NCI-H2196 (cell line): ENCODE data around the gene EYS.

ENCODE experiments used
- DNase-seq: peaks from one replicate; lab custom pipeline; 2025; ENCODE audit not compliant: unreplicated experiment; lab: John Stamatoyannopoulos, UW

EYS gene

DNA sequence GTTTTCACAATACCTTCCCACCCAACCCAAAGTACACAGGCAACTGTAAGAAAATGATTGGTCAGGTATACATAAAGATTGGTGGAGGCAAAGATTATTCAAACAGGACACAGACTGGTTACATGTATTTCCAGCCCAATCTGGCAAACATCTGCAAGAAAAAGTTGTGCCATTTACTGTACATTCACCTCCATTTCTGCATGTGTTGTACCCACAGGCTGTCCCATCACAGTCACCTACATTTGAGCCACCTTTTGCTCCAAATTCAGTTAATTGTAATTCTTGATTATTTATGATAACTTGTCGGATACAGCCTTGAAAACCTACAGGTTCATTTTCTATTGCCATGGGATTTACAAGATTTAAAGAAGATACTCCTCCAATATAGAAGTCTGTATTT lies 1985.8 kb downstream of the EYS start:
- no peak for DNase-seq

DNA sequence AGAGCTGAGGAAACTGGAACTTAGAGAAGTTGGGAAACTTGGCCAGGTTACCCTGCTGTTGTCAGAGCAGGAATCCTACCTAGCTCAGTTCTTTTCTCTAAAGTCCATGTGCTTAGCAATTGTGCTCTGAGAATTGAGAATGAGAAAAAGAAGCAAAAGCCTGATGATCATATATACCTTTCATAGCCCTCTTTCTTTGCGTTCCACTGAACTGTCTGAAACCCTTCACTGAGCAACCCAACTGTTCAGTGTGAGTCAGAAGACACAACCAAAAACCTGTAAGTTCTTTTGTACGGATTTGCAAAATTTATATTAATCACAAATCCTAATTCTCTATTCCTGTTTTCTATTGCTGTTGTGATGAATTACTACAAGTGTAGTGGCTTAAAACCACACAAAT lies 1990.9 kb downstream of the EYS start:
- DNase-seq = no peak

DNA sequence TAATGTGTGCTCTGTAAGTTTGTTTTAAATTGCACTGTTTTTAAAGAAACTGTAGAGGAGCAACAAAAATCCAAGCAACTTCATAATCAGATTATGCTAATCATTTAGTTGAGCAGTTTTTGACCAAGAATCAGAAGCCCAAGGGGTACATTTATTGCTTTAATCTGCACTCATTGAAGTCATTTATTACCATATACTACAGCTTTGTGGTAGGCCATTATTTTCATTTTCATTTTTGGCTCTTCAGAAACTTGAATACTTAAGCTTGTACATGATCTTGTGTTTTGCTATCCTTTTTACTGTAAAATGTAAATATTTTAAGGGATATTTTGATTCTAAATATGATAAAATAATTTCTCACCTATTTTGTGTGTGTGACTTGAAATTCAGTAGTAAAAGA lies 1992.9 kb downstream of the EYS start:
- no peak for DNase-seq

DNA sequence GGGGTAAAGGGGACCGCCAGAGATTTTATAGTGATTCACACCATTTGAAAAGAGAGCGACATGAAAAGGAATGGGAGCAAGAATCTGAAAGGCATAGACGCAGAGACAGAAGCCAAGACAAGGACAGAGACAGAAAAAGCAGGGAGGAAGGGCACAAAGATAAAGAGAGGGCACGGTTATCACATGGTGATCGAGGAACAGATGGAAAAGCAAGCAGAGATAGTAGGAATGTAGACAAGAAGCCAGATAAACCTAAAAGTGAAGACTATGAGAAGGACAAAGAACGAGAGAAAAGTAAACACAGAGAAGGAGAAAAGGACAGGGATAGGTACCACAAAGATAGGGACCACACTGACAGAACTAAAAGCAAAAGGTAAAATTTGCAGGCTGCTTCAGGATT lies 1993.7 kb downstream of the EYS start:
- DNase-seq = no peak

DNA sequence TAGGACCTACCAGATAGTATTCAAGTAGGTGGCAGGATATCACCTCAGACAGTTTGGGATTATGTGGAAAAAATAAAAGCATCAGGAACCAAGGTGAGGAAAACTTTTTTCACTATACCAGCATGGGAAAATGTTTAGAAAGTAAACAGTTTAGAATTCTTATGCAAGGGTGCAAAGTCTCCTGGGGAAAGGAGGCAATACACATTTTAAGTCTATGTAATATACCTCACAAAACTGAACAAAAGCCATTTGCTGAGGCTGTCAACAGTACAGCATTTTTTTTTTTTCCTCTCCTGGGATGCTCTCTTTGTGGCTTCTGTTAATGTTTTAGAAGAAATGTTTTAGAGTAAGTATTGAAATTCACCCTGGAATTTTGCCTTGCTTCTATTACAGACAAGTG lies 1997.9 kb downstream of the EYS start:
- no peak for DNase-seq

DNA sequence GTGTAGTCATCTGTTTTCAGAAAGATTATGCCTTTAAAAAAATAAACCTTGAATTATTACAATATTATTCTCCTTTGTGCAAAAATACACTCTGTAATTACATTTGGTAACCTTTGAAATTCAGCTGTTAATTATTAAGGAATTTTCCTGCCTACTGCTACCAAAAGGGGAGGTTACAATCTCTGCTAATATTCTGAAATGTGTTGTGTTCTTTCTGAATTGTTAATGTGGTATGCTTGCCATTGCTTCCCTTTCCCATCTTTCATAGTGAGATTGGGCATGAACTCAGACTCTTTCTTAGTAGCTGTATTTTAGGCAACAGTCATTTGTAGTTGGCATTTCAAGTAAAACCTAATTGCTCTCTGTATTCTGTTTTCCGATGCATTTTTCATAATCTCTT lies 1998.4 kb downstream of the EYS start:
- DNase-seq = no peak

DNA sequence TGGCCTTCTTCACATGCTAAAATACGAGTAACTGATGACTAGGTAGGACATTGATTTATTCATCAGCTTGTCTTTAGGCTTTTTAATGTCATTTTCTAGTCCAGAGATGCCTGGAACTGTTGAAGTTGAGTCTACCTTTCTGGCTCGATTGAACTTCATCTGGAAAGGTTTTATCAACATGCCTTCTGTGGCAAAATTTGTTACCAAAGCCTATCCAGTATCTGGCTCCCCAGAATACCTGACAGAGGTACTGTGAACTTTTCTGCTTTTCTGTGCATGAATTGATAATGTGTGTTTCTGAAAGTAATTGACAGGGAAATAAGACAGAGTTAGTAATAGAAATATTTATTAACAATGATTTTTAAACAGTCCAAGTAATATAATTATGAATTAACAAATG lies 2000.4 kb downstream of the EYS start:
- no peak for DNase-seq

DNA sequence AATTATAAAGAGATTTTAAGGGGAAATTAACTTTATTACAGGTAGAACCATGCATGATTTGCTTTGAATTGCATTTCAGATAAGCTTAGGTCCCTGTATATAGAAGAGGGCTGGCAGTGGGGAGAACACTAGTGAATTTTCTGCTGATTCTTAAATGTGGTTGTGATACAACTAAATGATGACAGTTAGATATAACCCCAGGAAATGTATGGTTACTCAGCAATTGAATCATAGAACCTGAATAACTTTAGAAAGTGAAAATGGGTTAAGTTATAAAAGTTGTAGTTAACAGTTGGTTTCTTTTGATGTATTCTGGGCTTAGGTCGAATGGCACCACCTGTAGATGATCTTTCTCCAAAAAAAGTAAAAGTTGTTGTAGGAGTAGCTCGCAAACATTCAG lies 2001.3 kb downstream of the EYS start:
- DNase-seq = no peak

DNA sequence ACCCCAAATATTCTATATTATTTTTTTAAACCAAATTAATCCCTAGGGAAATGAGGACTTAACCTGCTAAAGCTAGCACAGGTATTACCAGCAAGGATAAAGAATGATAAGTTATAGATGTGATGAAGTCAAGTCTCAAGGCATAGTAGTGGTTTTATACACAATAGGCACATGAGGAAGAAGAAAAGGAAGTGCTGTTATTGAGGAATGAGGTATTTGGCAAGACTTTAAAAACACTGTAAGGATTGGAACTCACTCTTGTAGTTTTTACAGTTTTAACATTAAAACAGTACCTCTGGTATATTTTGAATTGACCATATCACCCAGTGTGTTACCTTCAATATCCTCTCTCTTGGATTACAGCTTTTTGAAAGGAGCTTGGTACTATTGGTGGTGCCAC lies 2016.8 kb downstream of the EYS start:
- DNase-seq = no peak

DNA sequence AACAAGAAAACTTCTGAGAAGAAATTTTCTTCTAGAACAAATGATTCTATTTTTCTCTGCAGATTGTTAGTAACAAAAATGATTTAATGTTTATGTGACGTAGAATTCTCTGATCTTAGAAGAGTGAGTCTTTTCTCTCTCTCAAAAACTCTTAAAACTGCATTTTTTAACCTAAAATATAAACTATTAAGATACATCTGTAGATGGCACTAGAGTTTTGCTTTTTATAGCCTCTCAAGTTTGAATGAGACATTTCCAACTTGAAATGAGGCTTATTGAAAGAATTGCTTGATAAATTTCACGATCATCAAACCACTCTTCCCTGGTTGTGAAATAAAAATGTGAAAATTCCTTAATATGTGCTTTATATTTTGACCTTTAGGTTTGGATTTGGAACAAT lies 2017.6 kb downstream of the EYS start:
- no peak for DNase-seq

DNA sequence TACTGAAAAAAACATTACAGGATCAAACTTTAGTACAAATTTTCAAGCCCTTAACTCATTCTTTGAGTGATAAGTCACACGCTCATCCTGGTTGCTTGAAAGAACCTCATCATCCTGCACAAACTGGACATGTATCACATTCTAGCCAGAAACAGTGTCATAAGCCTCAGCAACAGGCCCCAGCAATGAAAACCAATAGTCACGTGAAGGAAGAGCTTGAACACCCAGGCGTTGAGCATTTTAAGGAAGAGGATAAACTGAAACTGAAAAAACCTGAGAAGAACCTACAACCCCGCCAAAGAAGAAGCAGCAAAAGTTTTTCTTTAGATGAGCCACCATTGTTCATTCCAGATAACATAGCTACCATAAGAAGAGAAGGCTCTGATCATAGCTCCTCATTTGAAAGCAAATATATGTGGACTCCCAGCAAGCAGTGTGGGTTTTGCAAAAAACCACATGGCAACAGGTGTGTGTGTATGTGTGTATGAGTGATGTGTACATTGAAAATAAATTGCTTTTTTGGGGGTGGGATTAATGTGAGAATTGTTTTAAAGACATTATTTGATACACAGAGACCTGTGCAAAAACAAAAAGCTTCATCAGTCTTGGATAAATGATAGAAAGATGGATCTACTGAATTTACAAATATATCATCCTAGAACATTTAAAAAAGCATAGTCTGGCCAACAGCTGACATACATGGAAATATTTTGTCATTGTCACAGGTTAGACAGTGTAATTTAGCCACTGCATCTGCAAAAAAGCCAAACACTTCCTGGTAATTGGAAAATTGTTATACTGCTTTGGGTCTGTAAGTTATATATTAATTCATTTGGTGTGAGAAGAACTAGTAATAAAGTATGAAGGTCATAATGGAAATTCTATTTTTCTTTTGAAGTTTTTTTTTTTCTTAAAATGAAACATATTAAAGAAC lies 2021.3 kb downstream of the EYS start:
- DNase-seq = no peak

DNA sequence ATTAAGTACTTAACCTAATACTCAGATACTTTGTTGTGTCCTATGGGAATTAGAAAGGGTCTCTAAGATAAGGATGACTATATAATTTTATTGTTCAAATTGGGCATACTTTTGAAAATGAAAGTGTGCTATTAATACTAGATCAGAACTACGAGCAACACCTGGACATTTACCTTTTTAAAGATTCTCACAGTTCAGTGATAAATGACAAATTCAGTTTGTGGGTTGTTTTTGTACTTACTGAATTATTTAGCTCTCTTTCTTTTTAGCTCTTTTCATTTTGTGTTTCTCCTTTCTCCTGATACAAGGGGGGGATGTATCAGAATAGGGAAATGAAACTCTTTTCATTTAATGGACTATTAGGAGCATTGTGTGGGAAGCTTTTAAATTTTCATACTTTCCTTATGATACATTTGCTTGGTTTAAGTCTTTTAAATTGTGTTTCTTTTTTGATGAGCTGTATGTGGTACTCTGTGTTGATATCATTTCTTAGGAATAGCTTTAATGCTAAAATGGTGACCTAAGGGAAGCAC lies 2023.9 kb downstream of the EYS start:
- DNase-seq = no peak

DNA sequence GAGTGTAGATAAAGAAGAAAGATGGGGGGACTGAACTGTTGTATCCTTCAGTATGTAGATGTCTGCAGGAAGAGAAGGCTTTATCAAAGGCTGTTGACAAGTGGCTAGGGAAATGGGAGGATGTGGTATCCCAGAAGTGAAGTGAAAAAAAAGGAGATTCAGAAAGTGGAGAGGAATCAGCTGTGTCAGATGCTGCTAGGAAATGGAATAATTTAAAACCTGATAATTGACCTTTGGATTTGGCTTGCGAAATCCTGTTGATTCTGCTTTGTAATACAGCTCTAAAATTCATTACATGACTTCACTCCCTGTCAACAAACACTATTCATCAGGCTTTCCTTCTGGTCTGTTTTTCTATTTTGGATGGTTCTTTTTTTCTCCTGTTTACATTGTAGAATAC lies 2029.7 kb downstream of the EYS start:
- DNase-seq = no peak

DNA sequence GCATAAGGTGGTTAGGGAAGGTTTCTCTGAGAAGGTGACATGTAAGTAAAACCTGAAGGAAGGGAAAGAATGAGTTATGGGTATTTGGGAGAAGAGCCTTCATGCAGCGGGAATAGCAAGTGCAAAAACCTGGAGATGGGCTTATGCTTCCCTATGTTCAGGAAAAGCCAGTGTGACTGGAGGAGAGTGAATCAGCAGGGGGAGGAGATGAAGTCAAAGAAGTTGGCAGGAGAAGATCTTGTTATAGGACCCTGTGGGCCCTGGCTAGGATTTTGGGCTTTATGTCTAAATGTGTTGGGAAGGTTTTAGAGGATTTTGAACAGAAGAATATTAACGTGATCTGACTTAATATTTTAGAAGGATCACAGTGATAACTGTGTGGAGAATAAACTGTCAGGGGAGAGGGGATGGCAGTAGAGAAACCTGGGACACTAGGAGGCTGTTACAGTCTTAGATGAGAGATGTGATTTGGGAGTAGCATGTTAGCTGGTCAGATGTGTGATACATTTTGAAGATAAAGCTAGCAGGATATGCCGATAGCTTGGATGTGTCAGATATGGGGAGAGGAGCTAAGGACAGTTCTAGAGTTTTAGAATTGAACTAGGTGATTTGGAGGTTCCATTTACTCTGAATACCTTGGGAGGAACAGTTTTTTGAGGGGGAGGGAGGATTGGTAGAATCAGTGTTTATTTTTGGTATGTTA lies 2030.5 kb downstream of the EYS start:
- DNase-seq = no peak

DNA sequence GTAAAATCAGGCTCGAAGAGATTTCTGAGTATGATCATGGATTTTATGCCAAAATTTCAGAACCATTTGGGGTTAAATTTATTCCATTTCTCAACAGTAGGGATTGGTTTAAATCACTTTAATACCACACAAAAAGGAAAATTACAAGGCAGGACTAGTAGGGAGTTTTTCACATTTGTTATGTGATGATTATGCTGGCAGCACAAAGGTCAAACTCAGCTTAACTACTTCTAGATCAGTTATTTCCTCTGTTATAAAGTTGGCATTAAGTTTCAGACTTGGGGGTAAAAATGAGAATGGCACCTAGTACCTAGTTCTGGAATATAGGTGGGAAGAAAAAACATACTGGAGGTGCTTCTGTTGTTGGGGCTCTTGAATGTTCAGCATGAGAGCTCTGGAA lies 2031.9 kb downstream of the EYS start:
- DNase-seq = no peak

DNA sequence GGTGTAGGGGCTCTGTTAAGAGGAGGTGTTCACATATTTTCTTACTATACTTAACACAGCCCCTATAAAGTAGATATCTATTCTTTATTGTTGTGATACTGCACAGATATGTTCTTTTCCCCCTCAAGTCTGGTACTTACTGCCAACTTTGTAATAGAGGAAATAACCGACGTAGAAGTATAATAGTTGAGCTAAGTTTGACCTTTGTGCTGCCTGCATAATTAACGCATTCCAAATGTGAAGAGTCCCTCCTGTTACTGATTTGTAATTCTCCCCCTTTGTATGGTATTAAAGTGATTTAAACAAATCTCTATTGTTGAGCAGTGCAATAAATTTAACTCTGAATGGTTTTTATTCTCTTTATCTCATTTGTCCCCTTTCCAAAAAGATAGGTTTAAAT lies 2032.4 kb downstream of the EYS start:
- DNase-seq = no peak

DNA sequence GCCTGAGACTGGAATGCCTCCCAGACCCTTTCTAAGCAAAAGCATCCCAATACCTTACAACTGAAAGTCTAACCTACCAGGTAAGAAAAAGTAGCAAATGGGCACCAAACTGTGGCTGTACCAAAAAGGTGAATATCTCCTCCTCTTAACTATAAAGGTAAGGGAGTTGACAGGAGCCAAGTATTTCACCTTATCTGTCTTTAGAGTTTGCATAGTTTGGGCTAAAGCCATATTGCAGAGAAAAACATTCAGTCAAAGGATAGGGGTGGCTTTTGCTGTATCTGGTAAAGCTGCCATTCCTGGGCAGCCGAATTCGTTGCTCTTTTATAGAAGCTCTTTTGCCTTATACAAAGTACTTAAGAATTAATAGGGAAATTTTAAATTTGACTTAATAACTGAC lies 2033.3 kb downstream of the EYS start:
- no peak for DNase-seq

DNA sequence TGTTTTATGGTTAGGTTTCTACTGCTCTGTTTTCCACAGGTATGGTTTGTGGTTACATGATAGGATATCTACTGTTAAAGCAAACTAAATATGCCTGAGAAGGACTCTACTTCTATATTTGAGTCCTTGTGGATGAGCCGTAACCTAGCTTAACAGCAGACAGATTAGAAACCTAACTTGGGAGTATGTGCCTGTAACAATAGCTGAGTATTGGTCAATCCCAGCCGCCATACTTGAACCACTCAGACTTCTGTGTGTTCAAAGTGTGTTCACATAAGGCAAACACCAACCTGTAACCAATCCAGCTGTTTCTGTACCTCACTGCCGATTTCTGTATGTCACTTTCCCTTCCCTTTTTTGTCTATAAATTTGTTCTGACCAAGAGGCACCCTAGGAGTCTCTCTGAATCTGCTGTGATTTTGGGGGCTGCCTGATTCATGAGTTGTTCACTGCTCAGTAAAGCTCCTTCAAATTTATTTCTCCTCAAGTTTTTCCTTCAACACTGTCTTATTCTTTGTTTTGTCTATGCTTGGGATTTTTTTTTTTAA lies 2034.4 kb downstream of the EYS start:
- DNase-seq = no peak

DNA sequence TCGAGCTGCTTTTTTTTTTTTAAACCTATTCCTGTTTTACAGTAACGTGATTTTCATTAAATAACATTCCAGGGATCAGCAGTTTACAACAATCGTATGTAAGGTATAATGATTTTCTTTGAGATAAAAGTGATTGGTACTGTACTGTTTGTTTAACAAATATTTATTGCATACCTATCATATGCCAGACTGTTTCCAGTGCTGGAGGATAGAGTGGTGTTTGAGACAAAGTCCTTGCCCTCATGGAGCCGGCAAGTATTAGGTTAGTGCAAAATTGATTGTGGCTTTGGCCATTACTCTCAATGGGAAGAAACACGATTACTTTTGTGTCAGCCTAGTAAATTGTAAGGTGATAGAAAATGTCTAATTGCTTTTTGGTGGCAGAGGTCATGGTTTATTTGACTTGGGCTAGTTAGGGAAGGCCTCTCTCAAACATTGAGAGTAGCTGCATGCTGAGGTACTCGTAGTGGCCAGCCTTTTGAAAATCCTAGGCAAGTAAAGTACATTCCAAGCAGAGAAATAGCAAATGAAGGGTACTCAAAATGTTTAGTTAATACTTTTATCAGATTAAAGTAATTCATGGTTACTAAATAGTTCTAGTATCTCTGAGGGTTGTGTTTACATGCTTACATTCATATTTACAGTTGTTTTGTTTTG lies 2035.8 kb downstream of the EYS start:
- no peak for DNase-seq
